HL-60/S4 treated with retinoic acid at 250 ng/mL for 4 days and 3 days (cell line): ENCODE data around the gene CLEC12A.
"Not testable (repeated sequence)": the region's sequence is repeated elsewhere in the genome, so short reads cannot be mapped to it uniquely, and the experiment has no call there.

Experiments
- in situ Hi-C: fragments of 300-500 bp; cut with MboI; formaldehyde crosslinking; loops from 2 replicates; pipeline ENCODE4 v1.7.0; 2022; ENCODE audit warnings: low sequenced_read_pairs

Gene CLEC12A

GRCh38 chr12:9971181-9971580 lies at the start of gene CLEC12A:
Gene CLEC12A, plus strand, starts transcription at chr12:9971409. Its CDS starts 188 bp downstream, at chr12:9971597.
- in situ Hi-C loops = no loop called here

GRCh38 chr12:9922429-9922828 lies 48.8 kb upstream of the CLEC12A start:
- in situ Hi-C loops = no loop called here

- in situ Hi-C loops = loop anchor here (25.0 kb wide), 1 partner anchor 211 kb away; the partner anchor contains the start of gene CLEC7A
Measured at GRCh38 chr12:9925705-9926393, 45.4 kb upstream of the CLEC12A start.

GRCh38 chr12:9926876-9927275 lies 44.3 kb upstream of the CLEC12A start:
- in situ Hi-C loops = loop anchor here (25.0 kb wide), 1 partner anchor 210 kb away; the partner anchor contains the start of gene CLEC7A

GRCh38 chr12:9928607-9929006 lies 42.6 kb upstream of the CLEC12A start:
- in situ Hi-C loops = loop anchor here (25.0 kb wide), 1 partner anchor 209 kb away; the partner anchor contains the start of gene CLEC7A

GRCh38 chr12:9931245-9931644 lies 40.0 kb upstream of the CLEC12A start:
- in situ Hi-C loops = loop anchor here (25.0 kb wide), 1 partner anchor 206 kb away; the partner anchor contains the start of gene CLEC7A

- in situ Hi-C loops = loop anchor here (25.0 kb wide), 1 partner anchor 205 kb away; the partner anchor contains the start of gene CLEC7A
Measured at GRCh38 chr12:9932270-9932669, 38.9 kb upstream of the CLEC12A start, which contains the start of gene CLEC2A. Gene CLEC2A, minus strand, starts transcription at chr12:9932370. Its CDS starts 41 bp downstream, at chr12:9932329.

GRCh38 chr12:9933958-9934357 lies 37.3 kb upstream of the CLEC12A start:
- in situ Hi-C loops = loop anchor here (25.0 kb wide), 1 partner anchor 203 kb away; the partner anchor contains the start of gene CLEC7A

- in situ Hi-C loops = loop anchor here (25.0 kb wide), 1 partner anchor 202 kb away; the partner anchor contains the start of gene CLEC7A
Measured at GRCh38 chr12:9935026-9935425, 36.2 kb upstream of the CLEC12A start.

- in situ Hi-C loops = loop anchor here (25.0 kb wide), 1 partner anchor 201 kb away; the partner anchor contains the start of gene CLEC7A
Measured at GRCh38 chr12:9936591-9936990, 34.6 kb upstream of the CLEC12A start.

- in situ Hi-C loops = loop anchor here (25.0 kb wide), 1 partner anchor 197 kb away; the partner anchor contains the start of gene CLEC7A
Measured at GRCh38 chr12:9940375-9940774, 30.8 kb upstream of the CLEC12A start.

- in situ Hi-C loops = loop anchor here (25.0 kb wide), 1 partner anchor 195 kb away; the partner anchor contains the start of gene CLEC7A
Measured at GRCh38 chr12:9941838-9942237, 29.4 kb upstream of the CLEC12A start.

- in situ Hi-C loops = loop anchor here (25.0 kb wide), 1 partner anchor 194 kb away; the partner anchor contains the start of gene CLEC7A
Measured at GRCh38 chr12:9943240-9943639, 28.0 kb upstream of the CLEC12A start.

GRCh38 chr12:9944391-9944790 lies 26.8 kb upstream of the CLEC12A start:
- in situ Hi-C loops = loop anchor here (25.0 kb wide), 1 partner anchor 193 kb away; the partner anchor contains the start of gene CLEC7A

- in situ Hi-C loops = loop anchor here (25.0 kb wide), 1 partner anchor 190 kb away; the partner anchor contains the start of gene CLEC7A
Measured at GRCh38 chr12:9947674-9948073, 23.5 kb upstream of the CLEC12A start.

GRCh38 chr12:9948606-9949296 lies 22.5 kb upstream of the CLEC12A start:
- in situ Hi-C loops = loop anchor here (25.0 kb wide), 1 partner anchor 189 kb away; the partner anchor contains the start of gene CLEC7A

GRCh38 chr12:9951026-9951675 lies 20.1 kb upstream of the CLEC12A start:
- in situ Hi-C loops = no loop called here

- in situ Hi-C loops = not testable (repeated sequence)
Measured at GRCh38 chr12:9952954-9953729, 18.1 kb upstream of the CLEC12A start.

- in situ Hi-C loops = no loop called here
Measured at GRCh38 chr12:9957834-9958233, 13.4 kb upstream of the CLEC12A start.

- in situ Hi-C loops = no loop called here
Measured at GRCh38 chr12:9960590-9960989, 10.6 kb upstream of the CLEC12A start.
